Iris pigment epithelial cell (primary cell): Measurements from ENCODE around the gene NTHL1.

Experiments
- DNase-seq: peaks from one replicate; pipeline ENCODE4 v3.0.0-alpha.2; 2011; ENCODE audit warnings: low read depth

Gene NTHL1

GRCh38 chr16:2040787-2041522 lies 6.7 kb downstream of the NTHL1 start:
- DNase-seq = no peak

GRCh38 chr16:2040041-2040786 lies 7.4 kb downstream of the NTHL1 start:
- DNase-seq = no peak

DNA sequence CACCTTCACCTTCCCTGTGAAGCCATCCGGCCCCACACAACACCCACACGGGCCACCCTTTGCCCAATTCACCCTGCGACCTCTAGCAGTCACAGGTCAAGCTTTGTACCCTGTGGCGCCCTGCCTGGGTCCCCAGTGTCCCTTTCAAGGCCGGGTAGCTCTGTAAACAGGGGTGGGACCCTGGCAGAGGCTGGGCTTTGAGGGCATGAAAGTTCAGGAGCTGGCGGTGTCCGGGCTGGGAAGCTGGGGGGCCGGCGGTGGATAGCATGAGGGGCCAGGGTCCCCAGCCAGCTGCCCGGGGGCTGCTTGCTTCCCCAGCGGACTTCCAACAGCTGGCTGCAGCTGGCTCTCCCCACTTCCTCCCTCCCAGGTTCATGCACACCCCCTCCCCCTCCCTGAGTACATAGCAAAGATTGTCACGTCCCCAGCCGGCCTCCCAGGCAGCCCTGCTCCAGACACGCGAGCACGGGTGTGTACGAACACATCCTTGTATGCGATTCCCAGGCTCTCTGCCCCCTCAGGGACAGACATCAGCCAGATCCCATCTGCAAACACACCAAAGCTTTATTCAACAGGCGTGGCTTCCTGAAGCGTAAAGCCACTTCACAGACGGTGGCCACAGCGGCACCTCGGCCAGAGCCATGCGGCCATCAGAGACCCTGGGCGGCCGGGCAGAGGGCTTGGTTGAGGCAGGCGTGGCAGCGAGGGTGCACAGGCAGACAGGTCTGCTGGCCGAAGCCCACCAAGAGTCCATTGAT lies 8.2 kb downstream of the NTHL1 start:
- DNase-seq = peak; percentile 48

DNA sequence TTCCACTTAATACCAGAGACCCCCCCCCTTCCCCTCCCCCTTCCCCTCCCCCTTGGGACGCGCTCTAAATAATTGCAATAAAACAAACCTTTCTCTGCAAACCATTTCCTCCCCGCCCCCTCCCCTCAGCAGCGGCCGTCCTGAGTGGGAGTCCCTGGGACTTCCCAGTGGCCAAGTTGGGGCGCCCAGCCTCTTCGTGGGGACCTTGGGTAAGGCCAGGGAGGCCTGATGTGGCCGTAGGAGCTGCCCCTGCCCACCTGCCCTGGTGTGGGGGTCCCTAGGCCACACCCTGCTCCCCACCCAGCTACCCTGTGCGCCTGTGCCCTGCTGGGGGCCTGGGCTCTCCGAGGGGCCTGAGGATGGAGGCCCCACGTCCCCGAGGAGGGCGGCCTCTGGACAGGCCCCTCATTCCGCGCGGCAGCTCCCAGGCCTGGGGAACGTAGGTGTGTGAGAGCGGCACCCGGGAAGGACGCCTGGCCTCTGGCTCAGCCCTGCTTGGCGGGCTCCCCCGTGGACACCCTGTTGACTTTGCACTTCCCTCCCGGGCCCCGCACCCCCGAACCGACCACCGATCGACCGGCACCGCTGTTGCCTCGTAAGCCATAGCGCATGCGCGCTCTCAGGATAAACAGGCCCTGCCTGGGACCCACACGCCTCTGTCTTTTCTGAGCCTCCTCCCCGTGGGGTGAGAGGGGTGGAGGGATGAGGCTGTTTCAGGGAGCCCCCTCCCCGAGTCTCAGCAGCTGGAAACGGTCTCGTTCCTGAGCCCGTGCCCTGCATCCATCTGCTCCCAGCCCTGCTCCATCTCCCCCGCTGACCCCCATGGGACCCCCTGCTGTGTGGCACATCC lies 9.0 kb downstream of the NTHL1 start:
- no peak for DNase-seq

DNA sequence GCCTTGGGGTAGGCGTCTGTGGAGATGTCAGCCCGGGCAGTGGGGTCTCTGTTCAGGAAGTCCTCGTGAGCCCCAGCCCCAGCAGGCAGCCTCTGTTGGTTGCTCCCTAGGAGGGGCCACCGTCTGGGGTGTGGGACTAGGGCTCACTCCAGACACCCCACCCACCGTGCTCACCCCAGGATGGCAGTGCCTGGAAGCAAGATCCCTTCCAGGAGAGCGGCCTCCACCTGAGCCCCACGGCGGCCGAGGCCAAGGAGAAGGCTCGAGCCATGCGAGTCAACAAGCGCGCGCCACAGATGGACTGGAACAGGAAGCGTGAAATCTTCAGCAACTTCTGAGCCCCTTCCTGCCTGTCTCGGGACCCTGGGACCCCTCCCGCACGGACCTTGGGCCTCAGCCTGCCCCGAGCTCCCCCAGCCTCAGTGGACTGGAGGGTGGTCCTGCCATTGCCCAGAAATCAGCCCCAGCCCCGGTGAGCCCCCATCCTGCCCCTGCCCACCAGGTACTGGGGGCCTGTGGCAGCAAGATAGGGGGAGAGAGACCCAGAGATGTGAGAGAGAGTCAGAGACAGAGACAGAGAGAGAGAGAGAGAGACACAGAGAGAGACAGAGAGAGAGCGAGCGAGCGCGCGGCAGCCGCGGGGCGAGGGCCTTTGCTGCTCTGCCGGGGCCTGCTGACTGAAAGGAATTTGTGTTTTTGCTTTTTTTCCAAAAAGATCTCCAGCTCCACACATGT lies 9.8 kb downstream of the NTHL1 start:
- no peak for DNase-seq

GRCh38 chr16:2037115-2037514 lies 10.5 kb downstream of the NTHL1 start:
- no peak for DNase-seq

DNA sequence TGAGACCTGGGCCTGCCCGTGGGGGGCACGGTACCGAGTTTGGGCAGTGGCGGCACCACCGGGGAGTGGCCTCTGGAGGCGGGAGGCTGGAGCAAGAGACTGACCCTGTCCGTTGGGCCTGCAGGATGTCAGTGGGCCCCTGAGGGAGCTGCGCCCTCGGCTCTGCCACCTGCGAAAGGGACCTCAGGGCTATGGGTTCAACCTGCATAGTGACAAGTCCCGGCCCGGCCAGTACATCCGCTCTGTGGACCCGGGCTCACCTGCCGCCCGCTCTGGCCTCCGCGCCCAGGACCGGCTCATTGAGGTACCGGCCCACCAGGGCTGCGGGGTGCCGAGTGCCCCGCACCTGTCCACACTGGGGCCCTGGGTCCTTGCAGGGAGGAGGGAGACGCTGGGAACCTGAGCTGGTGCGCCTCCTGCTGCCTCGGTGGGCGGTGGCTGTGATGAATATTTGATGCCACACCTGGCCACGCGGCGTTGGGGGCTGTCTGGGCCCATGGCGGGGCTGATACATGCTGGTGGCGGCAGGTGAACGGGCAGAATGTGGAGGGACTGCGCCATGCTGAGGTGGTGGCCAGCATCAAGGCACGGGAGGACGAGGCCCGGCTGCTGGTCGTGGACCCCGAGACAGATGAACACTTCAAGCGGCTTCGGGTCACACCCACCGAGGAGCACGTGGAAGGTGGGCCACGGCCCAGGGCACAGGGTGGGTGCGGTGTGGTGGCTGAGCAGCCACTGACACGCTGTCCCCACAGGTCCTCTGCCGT lies 11.3 kb downstream of the NTHL1 start:
- no peak for DNase-seq

GRCh38 chr16:2035431-2036199 lies 12.0 kb downstream of the NTHL1 start:
- DNase-seq = peak; percentile 90

GRCh38 chr16:2034696-2035430 lies 12.8 kb downstream of the NTHL1 start:
- DNase-seq = no peak

DNA sequence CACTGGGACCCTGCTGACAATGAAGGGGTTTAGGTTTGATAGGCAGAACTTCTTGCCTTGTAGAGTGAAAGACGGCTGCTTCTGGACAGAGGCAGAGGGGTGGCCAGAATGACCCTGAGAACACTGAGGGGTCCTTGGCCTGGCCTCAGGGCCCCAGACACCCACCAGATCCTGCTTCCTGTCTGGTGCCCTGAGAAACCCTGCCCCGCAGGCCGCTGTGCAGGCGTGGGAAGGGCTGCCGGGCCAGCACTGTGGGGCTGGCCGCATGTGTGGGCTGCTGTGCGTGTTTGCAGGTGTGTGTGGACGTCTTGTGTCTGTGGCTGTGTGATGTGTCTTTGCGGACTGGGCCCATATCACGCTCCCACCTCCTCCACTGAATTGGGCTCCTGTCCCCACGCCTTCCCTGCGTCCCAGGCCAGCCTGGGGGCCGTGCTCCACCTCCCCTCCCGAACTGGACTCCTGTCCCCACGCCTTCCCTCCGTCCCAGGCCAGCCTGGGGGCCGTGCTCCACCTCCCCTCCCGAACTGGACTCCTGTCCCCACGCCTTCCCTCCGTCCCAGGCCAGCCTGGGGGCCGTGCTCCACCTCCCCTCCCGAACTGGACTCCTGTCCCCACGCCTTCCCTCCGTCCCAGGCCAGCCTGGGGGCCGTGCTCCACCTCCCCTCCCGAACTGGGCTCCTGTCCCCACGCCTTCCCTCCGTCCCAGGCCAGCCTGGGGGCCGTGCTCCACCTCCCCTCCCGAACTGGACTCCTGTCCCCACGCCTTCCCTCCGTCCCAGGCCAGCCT lies 13.5 kb downstream of the NTHL1 start:
- peak; percentile 46 for DNase-seq

- peak; percentile 74 for DNase-seq
Observed at GRCh38 chr16:2033057-2033908, 14.4 kb downstream of the NTHL1 start.

DNA sequence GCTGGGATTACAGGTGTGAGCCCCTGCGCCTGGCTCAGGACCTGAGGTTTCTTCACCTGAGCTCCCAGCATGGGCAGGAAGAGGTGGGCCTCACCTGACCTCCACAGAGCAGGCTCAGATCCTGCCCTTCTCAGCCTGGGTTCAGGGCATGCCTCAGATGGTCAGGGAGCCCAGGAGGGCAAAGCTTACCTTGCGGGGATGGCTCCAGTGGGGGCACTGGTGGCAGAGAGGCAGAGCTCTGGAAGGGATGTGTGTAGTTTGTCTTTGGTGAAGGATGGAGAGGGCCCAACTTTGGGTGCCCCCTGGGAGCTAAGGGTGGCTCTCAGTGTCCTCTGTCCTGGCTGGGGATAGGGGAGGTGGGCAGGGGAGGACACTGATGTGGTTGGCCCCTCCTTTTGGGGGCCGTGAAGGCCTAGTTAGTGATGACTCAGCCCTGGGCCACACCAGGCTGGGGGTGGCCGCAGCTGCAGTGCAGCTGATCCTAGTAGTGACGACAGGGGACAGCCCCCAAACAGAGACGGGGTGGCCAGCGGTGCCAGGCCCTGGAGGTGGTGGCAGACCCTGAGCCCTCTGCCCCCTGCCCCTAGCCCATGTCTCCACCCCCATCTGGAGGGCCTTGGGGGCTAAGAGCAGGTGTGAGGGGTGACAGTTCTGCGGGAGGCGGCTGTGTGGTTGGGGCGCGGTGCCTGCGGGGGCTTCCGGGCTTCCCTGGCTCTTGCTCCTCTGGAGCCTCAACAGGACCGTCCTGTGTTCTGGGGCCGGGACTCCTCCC lies 15.2 kb downstream of the NTHL1 start:
- DNase-seq = no peak

GRCh38 chr16:2031081-2031577 lies 16.5 kb downstream of the NTHL1 start:
- DNase-seq = no peak

DNA sequence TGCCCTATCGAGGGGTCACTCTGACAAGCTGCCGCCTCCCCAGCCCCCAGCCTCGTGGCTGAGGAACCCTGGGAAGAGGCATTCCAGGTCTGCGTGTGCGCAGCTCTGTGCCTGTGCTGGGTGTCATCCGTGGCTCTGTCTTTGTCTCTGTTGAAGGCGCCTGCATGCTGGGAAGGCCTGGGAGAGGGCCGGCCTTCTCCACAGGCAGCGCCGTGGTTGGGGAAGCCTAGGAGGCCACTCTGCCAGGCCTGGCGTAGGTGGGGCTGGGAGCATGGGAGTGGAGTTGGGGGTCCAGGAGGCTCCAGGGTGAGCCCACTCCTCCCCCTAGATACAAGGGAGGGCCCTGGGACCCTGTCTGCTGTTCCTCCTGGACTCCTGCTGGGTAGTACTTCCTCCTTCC lies 17.6 kb downstream of the NTHL1 start:
- DNase-seq = no peak

DNA sequence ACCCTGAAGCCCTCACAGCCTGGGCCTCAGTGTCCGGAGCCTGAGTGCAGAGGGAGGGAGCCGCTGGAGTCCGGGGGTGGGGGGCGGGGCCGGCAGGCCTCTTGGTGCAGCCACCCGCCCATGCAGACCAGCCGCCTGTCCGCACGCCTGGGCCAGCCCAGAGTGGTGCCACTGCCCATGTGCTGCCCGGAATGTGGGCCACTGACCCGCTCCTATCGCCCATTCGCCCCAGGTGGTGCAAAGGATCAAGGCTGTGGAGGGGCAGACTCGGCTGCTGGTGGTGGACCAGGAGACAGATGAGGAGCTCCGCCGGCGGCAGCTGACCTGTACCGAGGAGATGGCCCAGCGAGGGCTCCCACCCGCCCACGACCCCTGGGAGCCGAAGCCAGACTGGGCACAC lies 18.3 kb downstream of the NTHL1 start:
- DNase-seq = no peak

- no peak for DNase-seq
Observed at GRCh38 chr16:2028620-2029220, 18.9 kb downstream of the NTHL1 start.
